SK-N-SH (cell line): Measurements from ENCODE around the gene KMT2C.

Experiments used
- GATA2 ChIP-seq: sonication (generic); formaldehyde crosslinking; IDR thresholded peaks from 2 replicates; pipeline ENCODE4 v1.5.0; 2020; ENCODE audit warnings: mild to moderate bottlenecking, missing genetic modification reagents
- POLR2AphosphoS5 ChIP-seq: IDR thresholded peaks from 2 replicates; pipeline ENCODE4 v1.6.1; 2012; ENCODE audit warnings: low read depth, low read length
- RFX5 ChIP-seq: IDR thresholded peaks from 2 replicates; pipeline ENCODE4 v1.6.1; 2012; ENCODE audit warnings: mild to moderate bottlenecking, improper control_type of control experiment, low read length
- TAF1 ChIP-seq: IDR thresholded peaks from 2 replicates; pipeline ENCODE4 v1.6.1; 2012; ENCODE audit warnings: low read depth, mild to moderate bottlenecking, low read length, moderate library complexity, borderline replicate concordance
- TCF12 ChIP-seq: IDR thresholded peaks from 2 replicates; pipeline ENCODE4 v1.4.0; 2012

- no peak for TF ChIP-seq POLR2AphosphoS5
- no peak for TF ChIP-seq TAF1
- TF ChIP-seq RFX5: no peak
- no peak for TF ChIP-seq GATA2 (CRISPR knock-in tag)
- TF ChIP-seq TCF12: no peak
Observed at GRCh38 chr7:152189061-152189460, 246.7 kb downstream of the KMT2C start.
